ENCODE data around the gene RNF146. TPM values are rescaled to one million over a fixed set of nuclear protein-coding genes. Genes with fewer than 3 reads are reported as not detected.

The RNF146 gene
- total and polyA plus RNA-seq, 2 experiments from 2014 or later, result 36.7 to 46.3 TPM

GRCh38 chr6:127249621-127250020 is 17.0 kb upstream of the RNF146 start:
- 93 to 95% methylated on average over 1 of the region's 1 CpG for WGBS, 2 experiments (ENCODE audit: low coverage in 1 of 2, low lambda C conversion rate in 2 of 2, missing lambda C conversion rate in 2 of 2)
- no peaks in the 10 kb centered on the region for H3K9me3 ChIP-seq (ENCODE audit: low read depth)
- H3K27me3 ChIP-seq (replicated peaks; ENCODE audit: insufficient read depth), result no peaks in the 10 kb centered on the region
- no peak for DNase-seq
- no peak overlapping the region for H3K4me3 ChIP-seq
- TF ChIP-seq EZH2 (IDR thresholded peaks at IDR 0.05; ENCODE audit: insufficient read depth, poor library complexity, severe bottlenecking) (no peak), EZH2phosphoT487 (IDR thresholded peaks at IDR 0.05; ENCODE audit: insufficient read depth, low read depth) (no peak)
- H3K4me1 ChIP-seq (ENCODE audit: insufficient read depth), result no peaks in the 10 kb centered on the region
- no peaks in the 10 kb centered on the region for H3K79me2 ChIP-seq (ENCODE audit: insufficient read depth)
- H3K9ac ChIP-seq, result no peak overlapping the region
- no peak overlapping the region for H2AFZ ChIP-seq
- no peak overlapping the region for H3K4me2 ChIP-seq (ENCODE audit: unreplicated experiment)
- no peaks in the 10 kb centered on the region for H3K9me2 ChIP-seq (ENCODE audit: insufficient read depth)
- H3K36me3 ChIP-seq (ENCODE audit: low read depth), result no peaks in the 10 kb centered on the region
- in situ Hi-C loops (cut with MboI), result no loop called here
- no peaks in the 10 kb centered on the region for H4K20me1 ChIP-seq (ENCODE audit: insufficient read depth)
- no peaks in the 10 kb centered on the region for H3F3A ChIP-seq (ENCODE audit: insufficient read depth)
- no peak overlapping the region for H3K27ac ChIP-seq

- Histone ChIP-seq H3K9ac (no peak overlapping the region), H3F3A (ENCODE audit: insufficient read depth) (no peaks in the 10 kb centered on the region), H3K9me3 (ENCODE audit: low read depth) (no peaks in the 10 kb centered on the region), H3K4me1 (ENCODE audit: insufficient read depth) (no peaks in the 10 kb centered on the region), H3K4me2 (ENCODE audit: unreplicated experiment) (no peak overlapping the region), H3K27ac (no peak overlapping the region), H4K20me1 (ENCODE audit: insufficient read depth) (no peaks in the 10 kb centered on the region), H3K79me2 (ENCODE audit: insufficient read depth) (no peaks in the 10 kb centered on the region), H3K36me3 (ENCODE audit: low read depth) (no peaks in the 10 kb centered on the region), H2AFZ (no peak overlapping the region), H3K9me2 (ENCODE audit: insufficient read depth) (no peaks in the 10 kb centered on the region), H3K4me3 (no peak overlapping the region), H3K27me3 (replicated peaks; ENCODE audit: insufficient read depth) (no peaks in the 10 kb centered on the region)
- no peak for DNase-seq
- in situ Hi-C loops (cut with MboI), result no loop called here
- TF ChIP-seq EZH2phosphoT487 (IDR thresholded peaks at IDR 0.05; ENCODE audit: insufficient read depth, low read depth), result no peak
- no peak for TF ChIP-seq EZH2 (IDR thresholded peaks at IDR 0.05; ENCODE audit: insufficient read depth, poor library complexity, severe bottlenecking)
- WGBS, 2 experiments (ENCODE audit: low coverage in 1 of 2, low lambda C conversion rate in 2 of 2, missing lambda C conversion rate in 2 of 2), result 91 to 93% methylated on average over 6 of the region's 6 CpGs
Measured at GRCh38 chr6:127255286-127255685, 11.4 kb upstream of the RNF146 start.

- Histone ChIP-seq H3K27me3 (replicated peaks; ENCODE audit: insufficient read depth) (no peaks in the 10 kb centered on the region), H3K4me1 (ENCODE audit: insufficient read depth) (no peaks in the 10 kb centered on the region), H4K20me1 (ENCODE audit: insufficient read depth) (no peaks in the 10 kb centered on the region), H3K36me3 (ENCODE audit: low read depth) (no peaks in the 10 kb centered on the region), H3K9me2 (ENCODE audit: insufficient read depth) (no peaks in the 10 kb centered on the region), H3K9me3 (ENCODE audit: low read depth) (no peaks in the 10 kb centered on the region), H3K4me2 (ENCODE audit: unreplicated experiment) (no peak overlapping the region), H3K4me3 (no peak overlapping the region), H3K9ac (no peak overlapping the region), H3F3A (ENCODE audit: insufficient read depth) (peaks cover 4% of the 10 kb centered on the region; the same call in 1 of the 2 replicates), H3K79me2 (ENCODE audit: insufficient read depth) (peaks cover 12% of the 10 kb centered on the region), H3K27ac (no peak overlapping the region), H2AFZ (no peak overlapping the region)
- 52 to 65% methylated on average over 1 of the region's 1 CpG for WGBS, 2 experiments (ENCODE audit: low coverage in 1 of 2, low lambda C conversion rate in 2 of 2, missing lambda C conversion rate in 2 of 2)
- DNase-seq, result no peak
- TF ChIP-seq EZH2 (IDR thresholded peaks at IDR 0.05; ENCODE audit: insufficient read depth, poor library complexity, severe bottlenecking) (no peak), EZH2phosphoT487 (IDR thresholded peaks at IDR 0.05; ENCODE audit: insufficient read depth, low read depth) (no peak)
- in situ Hi-C loops (cut with MboI), result no loop called here
Measured at GRCh38 chr6:127262896-127263295, 3.8 kb upstream of the RNF146 start.

GRCh38 chr6:127263481-127263880 is 3.2 kb upstream of the RNF146 start:
- H3K4me1 ChIP-seq (ENCODE audit: insufficient read depth), result peaks cover under 1% of the 10 kb centered on the region; the same call in 1 of the 2 replicates
- 72 to 73% methylated on average over 4 of the region's 4 CpGs for WGBS, 2 experiments (ENCODE audit: low coverage in 1 of 2, low lambda C conversion rate in 2 of 2, missing lambda C conversion rate in 2 of 2)
- no peak overlapping the region for H3K9ac ChIP-seq
- no peak for DNase-seq
- H3K4me2 ChIP-seq (ENCODE audit: unreplicated experiment), result no peak overlapping the region
- no peak overlapping the region for H3K27ac ChIP-seq
- H3K9me2 ChIP-seq (ENCODE audit: insufficient read depth), result no peaks in the 10 kb centered on the region
- no peaks in the 10 kb centered on the region for H3K36me3 ChIP-seq (ENCODE audit: low read depth)
- no peaks in the 10 kb centered on the region for H3K27me3 ChIP-seq (replicated peaks; ENCODE audit: insufficient read depth)
- peaks cover 18% of the 10 kb centered on the region for H3K79me2 ChIP-seq (ENCODE audit: insufficient read depth)
- H3F3A ChIP-seq (ENCODE audit: insufficient read depth), result peaks cover 5% of the 10 kb centered on the region; the same call in 1 of the 2 replicates
- H3K9me3 ChIP-seq (ENCODE audit: low read depth), result no peaks in the 10 kb centered on the region
- in situ Hi-C loops (cut with MboI), result no loop called here
- H2AFZ ChIP-seq, result no peak overlapping the region
- H3K4me3 ChIP-seq, result no peak overlapping the region
- no peaks in the 10 kb centered on the region for H4K20me1 ChIP-seq (ENCODE audit: insufficient read depth)
- TF ChIP-seq EZH2phosphoT487 (IDR thresholded peaks at IDR 0.05; ENCODE audit: insufficient read depth, low read depth) (no peak), EZH2 (IDR thresholded peaks at IDR 0.05; ENCODE audit: insufficient read depth, poor library complexity, severe bottlenecking) (no peak)

Measured in GM23248 (cell line).